ENCODE data around the gene SLC30A7.

The SLC30A7 gene

DNA sequence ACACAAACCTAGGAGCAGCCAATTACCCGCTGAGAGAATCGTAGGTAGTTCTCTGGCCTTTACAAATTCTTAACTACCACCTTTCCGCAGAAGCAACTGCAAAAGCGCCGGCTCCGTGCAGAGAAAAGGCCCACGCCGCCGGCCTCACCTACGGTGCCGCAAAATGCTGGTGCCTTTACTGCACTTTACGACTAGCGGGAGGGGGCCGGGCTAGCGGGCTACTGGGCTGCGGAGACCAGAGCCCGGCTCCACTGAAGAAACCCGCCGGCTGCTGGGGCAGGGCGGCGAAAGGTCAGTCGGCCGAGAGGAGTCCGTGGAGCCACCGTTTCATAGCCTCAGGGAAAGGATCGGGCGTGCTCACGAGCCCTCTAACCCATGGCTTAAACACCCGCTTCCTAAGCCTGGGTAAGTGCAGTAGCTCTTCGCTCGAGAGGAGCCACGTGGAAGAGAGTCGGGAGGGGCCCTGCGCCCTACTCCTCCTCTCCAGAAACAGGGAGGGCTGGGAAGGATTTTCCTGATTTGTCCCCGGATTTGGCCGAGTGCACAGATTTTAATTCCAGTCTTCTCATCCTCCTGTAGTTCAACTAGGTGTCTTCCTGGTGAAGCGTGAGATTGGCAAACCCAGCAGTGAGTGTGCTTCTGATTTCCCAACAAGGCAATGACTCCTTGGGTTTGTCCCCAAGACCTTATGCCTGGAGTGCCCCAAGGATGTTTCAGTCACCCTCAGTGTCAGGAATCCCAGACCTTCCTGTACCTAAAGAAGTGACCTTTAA lies 130.0 kb downstream of the SLC30A7 start, which contains the start of gene DPH5:
DPH5 (minus strand) TSS at position 128 of the 773 bp plus-strand sequence. CDS start 341 bp downstream, outside the sequence.
- peak; percentile 85 for DNase-seq (ENCODE audit: low spot score)

DNA sequence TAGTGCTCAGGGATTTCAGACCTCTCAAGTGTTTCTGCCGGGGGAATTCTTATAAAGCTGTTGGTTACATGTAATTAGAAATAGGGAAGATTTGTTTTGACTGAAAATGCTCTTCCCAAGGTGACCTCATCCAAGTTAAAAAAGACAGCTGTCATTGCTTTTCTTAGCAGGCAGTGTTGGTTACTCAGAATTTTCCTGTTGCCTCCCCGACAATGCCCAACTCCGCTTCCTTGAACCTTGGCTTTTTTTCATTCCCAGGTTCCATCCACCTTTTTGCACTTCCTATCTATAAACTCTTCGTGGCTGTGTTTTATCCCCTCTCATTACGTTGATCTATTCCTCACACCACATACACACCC lies 130.5 kb downstream of the SLC30A7 start:
- DNase-seq (ENCODE audit: low spot score): no peak

DNA sequence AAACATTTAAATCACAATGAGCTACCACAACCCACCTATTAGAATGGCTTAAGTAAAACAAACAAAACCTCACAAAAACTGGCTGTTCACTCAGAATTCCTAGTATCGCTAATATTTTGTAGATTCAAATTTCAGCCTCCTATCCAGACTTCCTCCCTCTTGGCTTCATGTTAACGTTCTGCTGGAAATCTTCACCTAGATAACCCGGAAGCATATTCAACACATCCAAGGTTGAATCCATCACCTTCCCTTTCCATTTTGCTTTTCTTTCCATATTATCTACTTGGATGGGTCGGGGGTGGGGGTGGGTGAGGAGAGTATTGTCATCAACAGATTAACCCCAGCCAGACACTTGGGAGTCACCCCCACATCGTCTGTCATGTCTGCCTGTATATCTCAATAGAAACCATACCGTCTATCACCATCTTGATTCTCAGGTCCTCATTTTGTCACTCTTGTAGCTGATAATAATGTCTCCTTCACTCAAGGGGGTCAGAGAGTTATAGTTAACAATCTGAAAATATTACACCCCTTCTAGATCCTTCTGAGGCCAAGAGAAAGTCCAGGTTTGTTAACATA lies 131.4 kb downstream of the SLC30A7 start:
- DNase-seq (ENCODE audit: low spot score): no peak

DNA sequence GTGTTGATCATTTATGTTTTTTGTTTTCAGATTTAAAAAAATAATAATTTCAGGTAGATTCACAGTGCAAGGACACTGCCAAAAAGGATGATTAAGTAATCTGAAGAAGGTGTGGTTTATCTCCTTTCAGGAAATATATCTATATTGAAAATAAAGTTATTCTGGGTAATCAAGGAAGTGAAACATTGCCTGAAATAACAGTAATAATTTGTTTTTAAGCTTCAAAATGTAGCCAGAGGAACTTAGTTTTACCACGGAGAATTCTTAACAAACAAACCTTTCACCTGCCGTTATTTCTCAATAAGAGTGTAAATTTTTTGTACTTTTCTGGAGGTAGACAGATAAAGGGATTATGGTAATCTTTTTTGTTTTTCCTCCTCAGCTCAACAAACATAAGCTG lies 132.6 kb downstream of the SLC30A7 start:
- DNase-seq (ENCODE audit: low spot score): no peak

DNA sequence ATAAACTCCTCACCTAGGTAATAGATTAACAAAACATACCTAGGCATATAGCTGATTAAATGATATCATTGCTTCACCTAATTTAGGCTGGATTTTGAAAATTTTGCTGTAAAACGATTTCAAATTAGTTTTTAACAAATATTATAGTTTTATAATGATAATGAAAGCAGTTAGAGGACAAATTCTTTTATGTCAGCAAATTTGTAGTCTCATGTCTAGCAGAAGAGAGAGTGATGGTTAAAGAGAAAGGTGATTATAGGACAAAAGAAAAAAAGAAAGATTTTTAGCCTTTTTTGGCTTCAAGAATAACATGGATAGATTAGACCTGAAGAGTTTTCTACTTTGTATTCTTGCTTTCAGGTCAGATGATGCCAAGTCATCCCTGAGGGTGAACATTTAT lies 133.3 kb downstream of the SLC30A7 start:
- DNase-seq (ENCODE audit: low spot score): no peak

DNA sequence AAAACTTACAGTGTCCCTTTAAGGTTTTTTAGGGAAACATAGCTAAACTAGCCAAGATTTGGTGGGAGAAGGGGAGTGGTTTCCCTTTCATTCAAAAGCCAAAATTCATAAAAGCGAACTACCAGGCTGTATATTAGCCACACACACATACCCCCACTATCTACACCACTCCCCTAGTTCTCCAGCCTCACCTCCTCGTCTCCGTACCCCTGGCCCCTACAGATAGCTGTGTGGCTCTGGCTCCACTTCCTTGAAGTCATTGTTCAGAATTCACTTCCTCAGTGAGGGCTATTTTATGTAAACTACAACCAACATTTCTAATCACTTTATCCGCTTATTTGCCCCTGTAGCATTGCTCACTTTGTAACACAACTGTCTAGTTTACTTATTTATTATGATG lies 135.0 kb downstream of the SLC30A7 start:
- DNase-seq (ENCODE audit: low spot score): no peak

Measured in SK-N-DZ (cell line).